A549 (cell line): ENCODE measurements around the gene CAMK2N2. TPM values are rescaled to one million over a fixed set of nuclear protein-coding genes. Genes with fewer than 3 reads are reported as not detected.
A peak's percentile ranks its signal among the peaks of the same experiment; 100 is the strongest.

Source experiments
- ATAC-seq, 2 experiments: fragments of 200-7000 bp in 1 of 2; fragments of >200 bp in 1 of 2; cut with Nextera tagmentation in 1 of 2; cut with Tn5 transposase in 1 of 2; 3 replicates each; pipeline versions ENCODE4 v1.8.0 to v1.9.1; 2018 to 2020; ENCODE audit warnings: mild to moderate bottlenecking in 1 of 2, moderate library complexity in 1 of 2
- CTCF ChIA-PET: fragments of 300-600 bp; sonication (Branson Sonifier 250); formaldehyde crosslinking; extraction: SDS; loops from one replicate; lab custom pipeline; 2021; ENCODE audit warnings: antibody characterized with exemption, inconsistent platforms; lab: Yijun Ruan, JAX
- POLR2A ChIA-PET: fragments of 350-600 bp; formaldehyde crosslinking; extraction: SDS; loops from one replicate; lab custom pipeline; 2021; ENCODE audit warnings: antibody characterized with exemption, inconsistent platforms; lab: Yijun Ruan, JAX
- DNase-seq, 2 experiments: peaks; one replicate each; pipeline versions ENCODE4 v3.0.0 to v3.0.0-alpha.2; 2011 to 2016; ENCODE audit warnings: low read depth in 1 of 2, low spot score in 1 of 2
- FAIRE-seq: peaks from 2 replicates; lab custom pipeline; 2011; peaks lifted over from hg19 to GRCh38; lab: Jason Lieb, UNC
- H3K27ac ChIP-seq, 2 experiments: fragments of >200 bp; sonication (Bioruptor Twin); formaldehyde crosslinking; 3 replicates each; pipeline ENCODE4 v1.5.1; 2016 to 2017
- H3K4me1 ChIP-seq: fragments of >200 bp; sonication (Bioruptor Twin); formaldehyde crosslinking; 3 replicates; pipeline ENCODE4 v1.6.1; 2016
- H3K4me2 ChIP-seq: fragments of >200 bp; sonication (Bioruptor Twin); formaldehyde crosslinking; 3 replicates; pipeline ENCODE4 v1.6.1; 2016
- H3K4me3 ChIP-seq: fragments of >200 bp; sonication (Bioruptor Twin); formaldehyde crosslinking; 3 replicates; pipeline ENCODE4 v1.5.1; 2016
- H3K9me3 ChIP-seq: fragments of >200 bp; sonication (Bioruptor Twin); formaldehyde crosslinking; 3 replicates; pipeline ENCODE4 v1.6.1; 2016
- BHLHE40 ChIP-seq: IDR thresholded peaks from 2 replicates; pipeline ENCODE4 v1.6.1; 2012; ENCODE audit warnings: low read depth, low read length, inconsistent platforms
- CHD2 ChIP-seq: fragments of 150-350 bp; IDR thresholded peaks from 2 replicates; pipeline ENCODE4 v1.6.1; 2014; ENCODE audit warnings: low read length; ENCODE audit not compliant: partially characterized antibody
- CTCF ChIP-seq: fragments of >200 bp; sonication (Bioruptor Twin); formaldehyde crosslinking; IDR thresholded peaks from 3 replicates; pipeline ENCODE4 v1.5.1; 2016
- ELK1 ChIP-seq: fragments of 150-350 bp; IDR thresholded peaks from 2 replicates; pipeline ENCODE4 v1.6.1; 2014; ENCODE audit warnings: low read depth, mild to moderate bottlenecking, low read length
- HES2 ChIP-seq: fragments of >200 bp; sonication (Bioruptor Twin); formaldehyde crosslinking; IDR thresholded peaks from 2 replicates; pipeline ENCODE4 v1.6.1; 2016
- HEYL ChIP-seq: fragments of 250-450 bp; sonication (Bioruptor Pico); IDR thresholded peaks from 2 replicates; pipeline ENCODE4 v1.8.0; 2021; ENCODE audit warnings: mild to moderate bottlenecking, moderate library complexity
- HMGXB4 ChIP-seq: fragments of 250-450 bp; sonication (Bioruptor Pico); IDR thresholded peaks from 2 replicates; pipeline ENCODE4 v1.5.0; 2021; ENCODE audit warnings: mild to moderate bottlenecking, moderate library complexity, borderline replicate concordance
- HOXA7 ChIP-seq: fragments of 250-450 bp; sonication (Bioruptor Pico); IDR thresholded peaks from 2 replicates; pipeline ENCODE4 v1.5.0; 2020; ENCODE audit warnings: mild to moderate bottlenecking, moderate library complexity
- HOXB13 ChIP-seq: fragments of 250-450 bp; sonication (Bioruptor Pico); IDR thresholded peaks from 2 replicates; pipeline ENCODE4 v1.5.0; 2020; ENCODE audit warnings: low read depth, mild to moderate bottlenecking, moderate library complexity
- JUN ChIP-seq, 2 experiments: fragments of >200 bp; sonication (Bioruptor Twin); formaldehyde crosslinking; IDR thresholded peaks; 2 replicates in 1 of 2; 3 replicates in 1 of 2; pipeline ENCODE4 v1.6.1; 2016 to 2017
- JUNB ChIP-seq: fragments of >200 bp; sonication (Bioruptor Twin); formaldehyde crosslinking; IDR thresholded peaks from 2 replicates; pipeline ENCODE4 v1.6.1; 2016
- POLR2A ChIP-seq: IDR thresholded peaks from 2 replicates; pipeline ENCODE4 v1.6.1; 2012; ENCODE audit warnings: mild to moderate bottlenecking, low read length
- POLR2AphosphoS2 ChIP-seq: conservative IDR thresholded peaks from 2 replicates; pipeline ENCODE4 v1.6.1; 2012; ENCODE audit warnings: low read length, improper control_type of control experiment, inconsistent platforms
- RAD21 ChIP-seq, 2 experiments: fragments of >200 bp in 1 of 2; sonication (Bioruptor Twin) in 1 of 2; formaldehyde crosslinking in 1 of 2; IDR thresholded peaks in 1 of 2; conservative IDR thresholded peaks in 1 of 2; 2 replicates in 1 of 2; 3 replicates in 1 of 2; pipeline ENCODE4 v1.6.1; 2012 to 2018; ENCODE audit warnings: inconsistent platforms in 1 of 2
- SMC3 ChIP-seq: fragments of >200 bp; sonication (Bioruptor Twin); formaldehyde crosslinking; IDR thresholded peaks from 3 replicates; pipeline ENCODE4 v1.6.1; 2018; ENCODE audit warnings: inconsistent platforms
- SREBF2 ChIP-seq: fragments of 450-650 bp; IDR thresholded peaks from 2 replicates; pipeline ENCODE4 v1.6.1; 2014; ENCODE audit warnings: mild to moderate bottlenecking, moderate library complexity
- TFCP2L1 ChIP-seq: fragments of 250-450 bp; sonication (Bioruptor Pico); IDR thresholded peaks from 2 replicates; pipeline ENCODE4 v1.5.0; 2021; ENCODE audit warnings: mild to moderate bottlenecking
- USF2 ChIP-seq: fragments of 450-650 bp; IDR thresholded peaks from 2 replicates; pipeline ENCODE4 v1.6.1; 2014; ENCODE audit warnings: antibody characterized with exemption
- ZNF302 ChIP-seq: fragments of 250-450 bp; sonication (Bioruptor Pico); IDR thresholded peaks from 2 replicates; pipeline ENCODE4 v1.9.0; 2021; ENCODE audit warnings: inconsistent platforms, mild to moderate bottlenecking, moderate library complexity
- WGBS: methylation state at CpG from one replicate; pipeline ENCODE4 v1.1.6; 2017; ENCODE audit errors: missing lambda C conversion rate; 5-methylcytosine and 5-hydroxymethylcytosine counted together
- polyA plus RNA-seq, 4 experiments: library from polyadenylated mRNA; depleted of rRNA in 3 of 4; stranded (reverse); fragments of >200 nt; fragmentation: RNase III in 1 of 4; extraction: RNeasy Plus Mini Kit Qiagen cat#74134 plus additional on column Dnase treatment in 1 of 4; gene quantifications; 2 replicates in 3 of 4; 3 replicates in 1 of 4; pipeline ENCODE4 v1.2.3, GENCODE V29; 2011 to 2017

The CAMK2N2 gene
- polyA plus RNA-seq, 2 of the 4 experiments (the other 2 are of a cell fraction), result 0.05 to 0.71 TPM

- Histone ChIP-seq H3K4me3 (peak overlapping the region; percentile 59), H3K4me2 (peak overlapping the region; percentile 96), H3K9me3 (no peaks in the 10 kb centered on the region), H3K27ac (no peak overlapping the region), H3K4me1 (no peaks in the 10 kb centered on the region)
- POLR2A ChIA-PET, result interaction anchor here (1.0 kb wide), 1 partner anchor 43 kb away, joined by 3 read pairs; the partner anchor contains the start of gene ABCF3
- no peak for FAIRE-seq
- 52% methylated on average over 11 of the region's 12 CpGs for WGBS
- no peak for DNase-seq
- TF ChIP-seq SMC3, result no peak
- no peak for TF ChIP-seq ELK1
- TF ChIP-seq HEYL (CRISPR knock-in tag), result no peak
- no peak for TF ChIP-seq JUNB
- TF ChIP-seq BHLHE40, result no peak
- TF ChIP-seq HES2, result no peak
- TF ChIP-seq HMGXB4 (CRISPR knock-in tag), result no peak
- no peak for TF ChIP-seq CHD2
- TF ChIP-seq HOXB13 (CRISPR knock-in tag), result no peak
- no peak for TF ChIP-seq HOXA7 (CRISPR knock-in tag)
- TF ChIP-seq JUN (IDR thresholded peaks at IDR 0.05), result no peak
- ATAC-seq, result peak in 1 of 2 experiments; percentile 9; a peak in 1 of 6 replicates
- CTCF ChIA-PET, result interaction anchor here (0.6 to 5.5 kb wide), 18 partner anchors 10 to 83 kb away, joined by 3 to 44 read pairs (median 6); partner anchors contain the start of genes ALG3 and EEF1AKMT4
These were observed 32.8 kb downstream of the CAMK2N2 start for GRCh38 chr3:184228376-184229137.

- no peak for TF ChIP-seq SREBF2
- TF ChIP-seq ZNF302 (CRISPR knock-in tag), result no peak
- peak; percentile 55 for TF ChIP-seq CTCF
- peak; percentile 49 for TF ChIP-seq SMC3
- TF ChIP-seq RAD21 (conservative IDR thresholded peaks at IDR 0.05 in 1 of 2, IDR thresholded peaks at IDR 0.05 in 1 of 2), result peak in 1 of 2 experiments; percentile 44; a peak in 2 of 5 replicates
- Histone ChIP-seq H3K4me3 (no peak overlapping the region), H3K9me3 (no peaks in the 10 kb centered on the region), H3K4me1 (no peaks in the 10 kb centered on the region), H3K27ac (no peak overlapping the region), H3K4me2 (no peak overlapping the region)
- ATAC-seq (peak in 1 of 2 experiments; percentile 72; a peak in 3 of 6 replicates), FAIRE-seq (no peak), DNase-seq (peak; percentile 34 to 71)
- POLR2A ChIA-PET, result interaction anchor here (1.0 kb wide), 1 partner anchor 42 kb away, joined by 3 read pairs; the partner anchor contains the start of gene ABCF3
- 27% methylated on average over 2 of the region's 2 CpGs for WGBS
- CTCF ChIA-PET, result interaction anchor here (0.6 to 5.5 kb wide), 27 partner anchors 9 to 82 kb away, joined by 3 to 44 read pairs (median 6); partner anchors contain the start of genes ALG3 and EEF1AKMT4
These were observed 33.8 kb downstream of the CAMK2N2 start for GRCh38 chr3:184227481-184227935.

- TF ChIP-seq TFCP2L1 (CRISPR knock-in tag), result no peak
- no peak for TF ChIP-seq HOXB13 (CRISPR knock-in tag)
- TF ChIP-seq POLR2A, result no peak
- no peak for TF ChIP-seq USF2
- no peak for TF ChIP-seq RAD21 (conservative IDR thresholded peaks at IDR 0.05 in 1 of 2, IDR thresholded peaks at IDR 0.05 in 1 of 2)
- no peak for TF ChIP-seq POLR2AphosphoS2
- TF ChIP-seq CHD2, result no peak
- TF ChIP-seq, all 56 proteins: peak for 0
- no peak for FAIRE-seq
- Histone ChIP-seq H3K4me3 (no peak overlapping the region), H3K4me2 (no peak overlapping the region), H3K9me3 (no peaks in the 10 kb centered on the region), H3K27ac (no peak overlapping the region), H3K4me1 (no peaks in the 10 kb centered on the region)
- ATAC-seq, result no peak
- 45% methylated on average over 3 of the region's 3 CpGs for WGBS
- DNase-seq, result no peak
- POLR2A ChIA-PET, result no interaction called here
- CTCF ChIA-PET, result no interaction called here
These were observed 37.4 kb downstream of the CAMK2N2 start for GRCh38 chr3:184223946-184224345.
